Measurements from ENCODE around the gene MLC1. TPM values are rescaled to one million over a fixed set of nuclear protein-coding genes. Genes with fewer than 3 reads are reported as not detected.
A peak's percentile ranks its signal among the peaks of the same experiment; 100 is the strongest.

The MLC1 gene
- total RNA-seq, 4 donors from 2014 or later: not detected

DNA sequence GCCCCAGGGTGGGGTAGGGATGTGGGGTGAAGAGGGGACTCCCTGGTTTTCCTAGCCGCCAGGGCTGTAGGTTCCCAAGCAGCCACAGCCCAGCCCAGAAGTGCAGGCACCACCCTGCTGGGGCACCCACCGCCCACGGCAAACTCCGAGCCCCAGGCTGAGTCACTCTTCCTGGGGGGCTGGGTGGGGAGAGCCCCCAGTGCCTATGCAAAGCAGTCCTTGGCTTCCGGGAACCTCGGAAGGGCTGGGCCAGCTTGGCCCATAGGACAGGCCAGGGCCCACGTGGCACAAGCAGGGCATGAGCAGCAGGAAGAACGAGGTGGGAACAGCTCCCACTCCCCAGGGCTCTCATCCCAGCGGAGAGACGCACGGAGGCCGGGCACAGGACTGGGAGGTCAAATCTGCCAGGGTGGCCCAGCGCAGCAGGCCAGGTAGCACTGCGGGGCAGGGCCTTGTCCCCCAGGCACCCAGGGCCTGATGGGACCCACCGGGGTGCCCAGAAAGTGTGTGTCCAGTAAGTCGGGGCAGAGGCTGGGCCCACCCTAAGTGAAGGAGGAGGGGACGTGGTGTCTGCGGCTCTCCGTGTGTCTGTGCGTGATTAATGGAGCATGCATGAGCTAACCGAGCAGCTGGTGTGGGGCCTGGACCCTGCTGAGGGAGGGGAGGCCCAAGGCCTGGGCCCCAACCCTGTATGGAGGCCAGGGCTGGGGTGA, 68.1 kb downstream of the MLC1 start:
- Histone ChIP-seq H3K4me3 (no peak overlapping the region), H3K27me3 (peaks cover 4 to 26% of the 10 kb centered on the region in 2 donors), H3K36me3 (no peaks in the 10 kb centered on the region), H3K4me1 (peaks cover 0 to 26% (median 10%) of the 10 kb centered on the region in 4 donors), H3K9me3 (no peaks in the 10 kb centered on the region), H3K27ac (no peak overlapping the region)
- DNase-seq: peak in 2 of 3 donors; percentile 20 to 40
- no peak for TF ChIP-seq POLR2A (IDR thresholded peaks at IDR 0.05)
- TF ChIP-seq, protein P1, sequence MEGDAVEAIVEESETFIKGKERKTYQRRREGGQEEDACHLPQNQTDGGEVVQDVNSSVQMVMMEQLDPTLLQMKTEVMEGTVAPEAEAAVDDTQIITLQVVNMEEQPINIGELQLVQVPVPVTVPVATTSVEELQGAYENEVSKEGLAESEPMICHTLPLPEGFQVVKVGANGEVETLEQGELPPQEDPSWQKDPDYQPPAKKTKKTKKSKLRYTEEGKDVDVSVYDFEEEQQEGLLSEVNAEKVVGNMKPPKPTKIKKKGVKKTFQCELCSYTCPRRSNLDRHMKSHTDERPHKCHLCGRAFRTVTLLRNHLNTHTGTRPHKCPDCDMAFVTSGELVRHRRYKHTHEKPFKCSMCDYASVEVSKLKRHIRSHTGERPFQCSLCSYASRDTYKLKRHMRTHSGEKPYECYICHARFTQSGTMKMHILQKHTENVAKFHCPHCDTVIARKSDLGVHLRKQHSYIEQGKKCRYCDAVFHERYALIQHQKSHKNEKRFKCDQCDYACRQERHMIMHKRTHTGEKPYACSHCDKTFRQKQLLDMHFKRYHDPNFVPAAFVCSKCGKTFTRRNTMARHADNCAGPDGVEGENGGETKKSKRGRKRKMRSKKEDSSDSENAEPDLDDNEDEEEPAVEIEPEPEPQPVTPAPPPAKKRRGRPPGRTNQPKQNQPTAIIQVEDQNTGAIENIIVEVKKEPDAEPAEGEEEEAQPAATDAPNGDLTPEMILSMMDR (IDR thresholded peaks at IDR 0.05): no peak

DNA sequence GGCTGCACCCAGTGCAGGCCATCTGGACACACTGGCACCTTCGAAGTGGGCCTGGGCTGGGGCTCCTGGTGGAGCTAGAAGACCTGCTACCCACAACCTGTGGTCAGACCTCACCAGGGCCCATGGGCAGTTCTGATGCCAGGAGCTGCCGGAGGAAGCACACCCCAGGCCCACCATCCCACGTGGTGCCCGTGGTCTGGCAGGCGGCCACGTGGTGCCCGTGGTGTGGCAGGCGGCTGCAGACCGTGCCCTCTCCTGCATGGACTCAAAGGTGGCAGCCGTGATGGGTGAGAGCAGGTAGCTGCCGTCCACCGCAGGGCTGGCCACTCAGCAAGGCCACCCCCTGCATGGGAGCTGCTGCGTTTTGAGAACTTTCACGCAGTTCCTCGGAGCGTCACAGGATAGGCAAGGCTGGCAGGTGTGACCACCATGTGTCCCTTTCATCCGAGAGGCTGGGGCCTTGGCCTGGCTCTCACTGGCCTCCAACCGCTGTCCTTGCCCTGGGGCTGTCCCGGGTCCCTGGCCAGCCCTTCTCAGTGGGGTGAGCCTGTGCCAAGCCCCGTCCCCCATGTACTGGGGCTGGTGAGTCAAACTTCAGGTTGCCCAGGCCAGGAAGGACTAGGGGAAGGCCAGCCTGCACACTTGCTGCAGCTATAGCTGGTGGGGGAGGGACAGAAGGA, 68.8 kb downstream of the MLC1 start:
- H3K36me3 ChIP-seq: no peaks in the 10 kb centered on the region
- peaks cover 4 to 26% of the 10 kb centered on the region in 2 donors for H3K27me3 ChIP-seq
- peak in 1 of 3 donors; percentile 43 for DNase-seq
- H3K9me3 ChIP-seq: no peaks in the 10 kb centered on the region
- no peak overlapping the region for H3K27ac ChIP-seq
- TF ChIP-seq POLR2A (IDR thresholded peaks at IDR 0.05): no peak
- TF ChIP-seq, protein P1 (IDR thresholded peaks at IDR 0.05): no peak
- no peak overlapping the region for H3K4me3 ChIP-seq
- peaks cover 0 to 28% (median 10%) of the 10 kb centered on the region in 4 donors for H3K4me1 ChIP-seq

DNA sequence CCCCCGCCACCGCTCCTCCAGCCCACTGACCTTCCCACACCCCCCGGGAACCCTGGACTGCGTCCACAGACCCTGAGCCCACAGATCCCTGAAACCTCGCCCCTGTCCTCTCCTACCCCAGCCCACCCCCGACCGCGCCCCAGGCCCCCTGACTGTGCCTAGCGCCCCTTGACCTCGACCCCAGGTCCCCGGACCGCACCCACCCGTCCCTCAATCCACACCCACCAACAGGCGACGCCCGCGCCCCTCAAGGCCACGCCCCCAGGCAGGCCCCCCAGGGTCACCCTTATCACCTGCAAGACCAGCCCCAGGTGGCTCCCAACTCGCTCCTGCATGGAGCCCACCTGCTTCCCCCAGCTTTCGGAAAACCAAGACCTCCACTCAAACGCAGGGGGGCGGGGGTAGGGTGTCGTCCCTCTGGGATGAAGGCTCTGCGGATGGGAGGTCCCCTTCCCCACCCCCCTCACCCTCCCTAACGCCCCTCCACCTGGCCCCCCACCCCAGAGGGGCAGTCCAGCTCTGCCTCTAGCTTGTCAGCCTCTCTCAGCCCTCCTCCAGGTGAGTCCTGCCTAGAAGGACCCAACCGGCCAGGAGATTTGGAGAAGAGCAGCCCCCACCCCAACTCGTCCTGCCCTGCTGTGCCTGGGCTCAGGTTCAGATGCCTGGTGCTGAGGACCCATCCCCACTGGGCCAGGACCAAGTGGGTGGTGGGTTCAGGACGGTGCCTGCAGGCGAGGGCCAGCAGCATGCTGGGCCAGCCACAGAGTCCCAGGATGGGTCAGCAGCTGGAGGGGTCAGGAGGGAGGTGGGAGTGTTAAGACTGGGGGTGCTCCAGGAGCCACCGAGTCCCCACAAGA, 69.5 kb downstream of the MLC1 start:
- H3K36me3 ChIP-seq: no peaks in the 10 kb centered on the region
- peak overlapping the region in 1 of 4 donors; percentile 34 for H3K4me3 ChIP-seq
- peaks cover 4 to 30% of the 10 kb centered on the region in 2 donors for H3K27me3 ChIP-seq
- no peak for TF ChIP-seq POLR2A (IDR thresholded peaks at IDR 0.05)
- TF ChIP-seq, protein P1 (IDR thresholded peaks at IDR 0.05): no peak
- no peak overlapping the region for H3K27ac ChIP-seq
- H3K9me3 ChIP-seq: no peaks in the 10 kb centered on the region
- DNase-seq: no peak
- H3K4me1 ChIP-seq: peaks cover 0 to 35% (median 15%) of the 10 kb centered on the region in 4 donors

DNA sequence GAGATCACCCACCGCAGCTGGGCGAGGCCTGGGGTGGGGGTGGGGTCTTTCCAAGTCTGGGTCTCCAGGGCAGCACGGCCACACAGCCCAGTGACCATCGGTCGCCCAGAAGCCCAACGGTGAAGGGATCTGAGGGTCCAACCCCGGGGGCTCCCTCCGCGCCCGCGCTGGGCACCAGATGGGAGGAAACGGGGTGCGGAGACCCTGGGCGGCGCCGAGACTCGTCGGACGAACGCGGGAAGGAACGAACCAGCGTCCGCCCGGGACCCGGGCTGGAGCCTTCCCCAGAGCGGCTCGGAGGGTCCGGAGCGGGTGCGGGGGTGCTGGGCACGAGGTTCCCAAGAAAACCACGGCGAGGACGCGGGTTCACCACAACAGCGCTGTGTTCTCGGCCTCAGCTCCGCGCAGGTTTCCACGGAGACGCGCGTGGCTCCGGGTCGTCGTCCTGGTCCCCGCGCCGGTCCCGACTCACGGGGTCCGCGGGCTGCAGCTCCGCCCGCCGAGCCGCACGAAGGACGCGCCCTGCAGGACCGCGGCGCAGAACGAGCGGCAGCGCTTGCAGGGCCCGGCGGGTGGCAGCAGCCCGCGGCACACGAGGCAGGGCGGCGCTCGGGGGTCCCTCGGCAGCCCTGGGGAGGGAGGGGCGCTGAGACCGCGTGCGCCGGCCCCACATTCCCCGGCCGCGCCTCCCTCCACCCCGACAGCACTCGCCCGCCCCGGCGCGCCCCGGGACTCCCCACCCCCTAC, 70.4 kb downstream of the MLC1 start:
- TF ChIP-seq POLR2A (IDR thresholded peaks at IDR 0.05): no peak
- TF ChIP-seq, protein P1 (IDR thresholded peaks at IDR 0.05): no peak
- H3K36me3 ChIP-seq: no peaks in the 10 kb centered on the region
- H3K4me1 ChIP-seq: peaks cover 0 to 43% (median 19%) of the 10 kb centered on the region in 4 donors
- no peak overlapping the region for H3K27ac ChIP-seq
- H3K9me3 ChIP-seq: no peaks in the 10 kb centered on the region
- DNase-seq: peak in 1 of 3 donors; percentile 41
- H3K4me3 ChIP-seq: peak overlapping the region in 2 of 4 donors; percentile 12 to 34
- peaks cover 4 to 38% of the 10 kb centered on the region in 2 donors for H3K27me3 ChIP-seq

DNA sequence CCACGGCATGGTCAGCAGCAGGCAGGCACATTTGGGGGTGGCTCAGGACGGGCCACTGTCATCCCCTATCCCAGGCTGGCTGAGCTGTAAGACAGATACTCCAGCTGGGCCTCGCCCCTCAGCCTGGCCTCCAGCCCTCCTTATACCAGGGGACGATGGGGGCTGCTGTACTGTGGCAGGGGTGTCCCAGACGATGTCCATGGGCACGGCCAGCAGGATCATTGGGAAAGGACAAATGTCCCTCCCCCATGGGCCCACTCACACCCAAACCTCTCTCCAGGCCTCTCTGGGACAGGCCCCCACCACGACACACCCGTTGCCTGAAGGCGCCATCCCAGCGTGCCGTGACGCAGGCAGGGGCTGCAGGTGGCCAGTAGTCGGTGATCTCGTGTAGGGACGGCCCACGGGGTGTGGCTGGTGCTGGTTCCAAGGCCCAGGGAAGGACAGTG, 71.1 kb downstream of the MLC1 start:
- H3K4me1 ChIP-seq: peaks cover 0 to 43% (median 19%) of the 10 kb centered on the region in 4 donors
- H3K9me3 ChIP-seq: no peaks in the 10 kb centered on the region
- H3K27me3 ChIP-seq: peaks cover 4 to 38% of the 10 kb centered on the region in 2 donors
- H3K4me3 ChIP-seq: no peak overlapping the region
- peak in 1 of 3 donors; percentile 45 for DNase-seq
- no peaks in the 10 kb centered on the region for H3K36me3 ChIP-seq
- TF ChIP-seq, protein P1 (IDR thresholded peaks at IDR 0.05): no peak
- no peak for TF ChIP-seq POLR2A (IDR thresholded peaks at IDR 0.05)
- H3K27ac ChIP-seq: no peak overlapping the region
